Smooth muscle cell (in vitro differentiated cells): ENCODE measurements around the gene MAN1C1. TPM values are rescaled to one million over a fixed set of nuclear protein-coding genes. Genes with fewer than 3 reads are reported as not detected.

ENCODE experiments used
- DNase-seq: peaks from one replicate; lab custom pipeline; 2025; ENCODE audit not compliant: unreplicated experiment; lab: John Stamatoyannopoulos, UW
- H2AFZ ChIP-seq: fragments of 200-600 bp; sonication (generic); 2 replicates; pipeline ENCODE4 v1.6.0; 2016; ENCODE audit warnings: antibody characterized with exemption, low read depth, mild to moderate bottlenecking
- H3F3A ChIP-seq: fragments of 200-600 bp; sonication (generic); 2 replicates; pipeline ENCODE4 v1.6.0; 2017; ENCODE audit warnings: antibody characterized with exemption, low read depth
- H3K27ac ChIP-seq: fragments of 200-600 bp; sonication (generic); 2 replicates; pipeline ENCODE4 v1.5.1; 2016; ENCODE audit warnings: low read depth, mild to moderate bottlenecking
- H3K27me3 ChIP-seq: fragments of 200-600 bp; sonication (generic); 2 replicates; pipeline ENCODE4 v1.6.1; 2016; ENCODE audit warnings: low read depth, mild to moderate bottlenecking
- H3K36me3 ChIP-seq: fragments of 200-600 bp; sonication (generic); 2 replicates; pipeline ENCODE4 v1.5.1; 2016; ENCODE audit warnings: low read depth
- H3K4me1 ChIP-seq: fragments of 200-600 bp; sonication (generic); 2 replicates; pipeline ENCODE4 v1.5.1; 2016; ENCODE audit warnings: low read depth
- H3K4me2 ChIP-seq: fragments of 200-600 bp; sonication (generic); 2 replicates; pipeline ENCODE4 v1.6.0; 2016; ENCODE audit warnings: mild to moderate bottlenecking
- H3K4me3 ChIP-seq: fragments of 200-600 bp; sonication (generic); 2 replicates; pipeline ENCODE4 v1.5.1; 2016; ENCODE audit warnings: mild to moderate bottlenecking
- H3K79me2 ChIP-seq: fragments of 200-600 bp; sonication (generic); 2 replicates; pipeline ENCODE4 v1.6.0; 2016; ENCODE audit warnings: low read depth, mild to moderate bottlenecking
- H3K9ac ChIP-seq: fragments of 200-600 bp; sonication (generic); 2 replicates; pipeline ENCODE4 v1.6.0; 2016; ENCODE audit warnings: low read depth
- H3K9me3 ChIP-seq: fragments of 200-600 bp; sonication (generic); replicated peaks from 2 replicates; pipeline ENCODE4 v1.5.1; 2016; ENCODE audit warnings: low read depth
- H4K20me1 ChIP-seq: fragments of 200-600 bp; sonication (generic); 2 replicates; pipeline ENCODE4 v1.6.0; 2016; ENCODE audit warnings: low read depth
- CTCF ChIP-seq: fragments of 200-600 bp; sonication (generic); IDR thresholded peaks from 2 replicates; pipeline ENCODE4 v1.5.1; 2017; ENCODE audit warnings: borderline replicate concordance, mild to moderate bottlenecking, antibody characterized with exemption; ENCODE audit not compliant: insufficient read depth, poor library complexity, severe bottlenecking
- WGBS: methylation state at CpG from one replicate; pipeline ENCODE4 v1.1.7; 2016; ENCODE audit warnings: low lambda C conversion rate; 5-methylcytosine and 5-hydroxymethylcytosine counted together
- polyA plus RNA-seq: library from polyadenylated mRNA; unstranded; fragments of >200 nt; fragmentation: Nextera tagmentation; extraction: Ambion mirVana; gene quantifications from 2 replicates; pipeline ENCODE4 v1.2.1, GENCODE V29; 2016
- total RNA-seq: library from RNA; depleted of rRNA; stranded (reverse); fragments of >200 nt; gene quantifications from 2 replicates; pipeline ENCODE4 v1.2.3, GENCODE V29; 2014

Gene MAN1C1
- total and polyA plus RNA-seq, 2 experiments from 2014 or later: 4.4 to 10.5 TPM

GRCh38 chr1:25809929-25810328 is 193.3 kb downstream of the MAN1C1 start:
- Histone ChIP-seq H3K4me3 (no peak overlapping the region), H3K36me3 (no peaks in the 10 kb centered on the region), H3K9me3 (no peaks in the 10 kb centered on the region), H3F3A (no peaks in the 10 kb centered on the region), H2AFZ (no peak overlapping the region), H3K4me1 (no peaks in the 10 kb centered on the region), H3K9ac (no peak overlapping the region), H3K79me2 (no peaks in the 10 kb centered on the region), H4K20me1 (peaks cover 7% of the 10 kb centered on the region), H3K4me2 (no peak overlapping the region), H3K27ac (no peak overlapping the region), H3K27me3 (no peaks in the 10 kb centered on the region)
- WGBS: 95% methylated on average over 7 of the region's 7 CpGs
- TF ChIP-seq CTCF: no peak
- DNase-seq: no peak

GRCh38 chr1:25810341-25811299 is 194.0 kb downstream of the MAN1C1 start:
- H2AFZ ChIP-seq: no peak overlapping the region
- peak; percentile 25 for DNase-seq
- no peak overlapping the region for H3K9ac ChIP-seq

GRCh38 chr1:25811384-25812082 is 194.9 kb downstream of the MAN1C1 start:
- no peaks in the 10 kb centered on the region for H3K9me3 ChIP-seq

More at GRCh38 chr1:25810341-25811299, 194.0 kb downstream of the MAN1C1 start:
- Histone ChIP-seq H3K27ac (no peak overlapping the region), H3K4me1 (no peaks in the 10 kb centered on the region), H3K4me3 (no peak overlapping the region), H3F3A (no peaks in the 10 kb centered on the region), H3K9me3 (no peaks in the 10 kb centered on the region), H4K20me1 (peaks cover 7% of the 10 kb centered on the region), H3K27me3 (no peaks in the 10 kb centered on the region), H3K36me3 (no peaks in the 10 kb centered on the region), H3K4me2 (no peak overlapping the region), H3K79me2 (no peaks in the 10 kb centered on the region)
- WGBS: 42% methylated on average over 20 of the region's 21 CpGs
- TF ChIP-seq CTCF: peak; percentile 91

More at GRCh38 chr1:25811384-25812082, 194.9 kb downstream of the MAN1C1 start:
- Histone ChIP-seq H3K36me3 (no peaks in the 10 kb centered on the region), H3K79me2 (no peaks in the 10 kb centered on the region), H3K9ac (no peak overlapping the region), H3K4me1 (no peaks in the 10 kb centered on the region), H3K27me3 (no peaks in the 10 kb centered on the region), H3F3A (no peaks in the 10 kb centered on the region), H2AFZ (no peak overlapping the region), H4K20me1 (peaks cover 7% of the 10 kb centered on the region), H3K4me2 (no peak overlapping the region), H3K4me3 (no peak overlapping the region), H3K27ac (no peak overlapping the region)
- no peak for TF ChIP-seq CTCF
- no peak for DNase-seq
- 97% methylated on average over 13 of the region's 13 CpGs for WGBS
